LNCAP (cell line): Measurements from ENCODE around the gene N4BP2.

Experiments
- CTCF ChIP-seq: fragments of 450-650 bp; IDR thresholded peaks from 2 replicates; pipeline ENCODE4 v1.5.1; 2017; ENCODE audit warnings: mild to moderate bottlenecking

The N4BP2 gene

GRCh38 chr4:40183615-40184411 lies 127.2 kb downstream of the N4BP2 start:
- TF ChIP-seq CTCF = no peak

- TF ChIP-seq CTCF = no peak
Measured at GRCh38 chr4:40185830-40186664, 129.4 kb downstream of the N4BP2 start.

GRCh38 chr4:40186665-40187014 lies 130.0 kb downstream of the N4BP2 start:
- TF ChIP-seq CTCF = no peak

GRCh38 chr4:40187386-40187906 lies 130.8 kb downstream of the N4BP2 start:
- no peak for TF ChIP-seq CTCF

- TF ChIP-seq CTCF = no peak
Measured at GRCh38 chr4:40190019-40190418, 133.4 kb downstream of the N4BP2 start.

GRCh38 chr4:40190465-40190864 lies 133.8 kb downstream of the N4BP2 start:
- TF ChIP-seq CTCF = no peak

GRCh38 chr4:40190880-40191815 lies 134.5 kb downstream of the N4BP2 start:
- no peak for TF ChIP-seq CTCF
